ENCODE results near the gene IFNAR2. TPM values are rescaled to one million over a fixed set of nuclear protein-coding genes. Genes with fewer than 3 reads are reported as not detected.
"Not testable (repeated sequence)": the region's sequence is repeated elsewhere in the genome, so short reads cannot be mapped to it uniquely, and the experiment has no call there.

Gene IFNAR2
- total and polyA plus RNA-seq, 4 donors: 11.3 to 29.5 (median 27.1) TPM

- H3K27me3 ChIP-seq (ENCODE audit: control insufficient read depth, insufficient read depth, low read length): no peaks in the 10 kb centered on the region
- H3K9me3 ChIP-seq (ENCODE audit: control insufficient read depth, insufficient read depth, low read length): no peaks in the 10 kb centered on the region
- no peak for DNase-seq (ENCODE audit: low read depth in 4 of 6, low spot score in 6 of 6)
- H3K4me3 ChIP-seq (ENCODE audit: low read depth, low read length): no peak overlapping the region
- peaks cover 47% of the 10 kb centered on the region for H3K36me3 ChIP-seq (ENCODE audit: control insufficient read depth, insufficient read depth, low read length)
- H3K4me1 ChIP-seq (ENCODE audit: control insufficient read depth, insufficient read depth, low read length): no peaks in the 10 kb centered on the region
- H3K27ac ChIP-seq (ENCODE audit: low read depth, low read length): no peak overlapping the region
- WGBS (ENCODE audit: insufficient coverage): 96% methylated on average over 2 of the region's 7 CpGs
Observed at GRCh38 chr21:33246963-33247362, 17.2 kb downstream of the IFNAR2 start.

DNA sequence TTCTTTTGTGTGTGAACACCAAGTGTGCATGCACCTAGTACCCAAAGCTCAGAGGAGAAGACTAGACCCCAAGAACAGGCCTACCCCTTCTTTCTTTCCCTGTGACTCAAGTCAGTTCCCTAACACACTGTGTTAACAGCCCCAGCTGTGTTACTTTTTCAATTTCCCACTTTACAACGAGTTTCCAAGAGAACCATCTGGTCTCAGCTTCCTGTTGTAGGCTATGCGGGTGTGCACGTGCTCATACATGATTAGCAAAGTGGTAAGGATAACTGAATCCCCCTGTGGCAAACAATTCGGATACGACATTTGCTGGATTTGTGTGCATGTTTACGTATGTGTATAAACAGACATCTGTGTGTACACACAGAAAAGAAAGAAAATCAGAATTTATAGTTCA is 17.9 kb downstream of the IFNAR2 start:
- 54% methylated on average over 3 of the region's 6 CpGs for WGBS (ENCODE audit: insufficient coverage)
- H3K27me3 ChIP-seq (ENCODE audit: control insufficient read depth, insufficient read depth, low read length): no peaks in the 10 kb centered on the region
- H3K36me3 ChIP-seq (ENCODE audit: control insufficient read depth, insufficient read depth, low read length): peaks cover 47% of the 10 kb centered on the region
- no peaks in the 10 kb centered on the region for H3K4me1 ChIP-seq (ENCODE audit: control insufficient read depth, insufficient read depth, low read length)
- peak in 2 of 6 donors; percentile 10 to 56 for DNase-seq (ENCODE audit: low read depth in 4 of 6, low spot score in 6 of 6)
- H3K9me3 ChIP-seq (ENCODE audit: control insufficient read depth, insufficient read depth, low read length): no peaks in the 10 kb centered on the region
- no peak overlapping the region for H3K27ac ChIP-seq (ENCODE audit: low read depth, low read length)
- no peak overlapping the region for H3K4me3 ChIP-seq (ENCODE audit: low read depth, low read length)

DNA sequence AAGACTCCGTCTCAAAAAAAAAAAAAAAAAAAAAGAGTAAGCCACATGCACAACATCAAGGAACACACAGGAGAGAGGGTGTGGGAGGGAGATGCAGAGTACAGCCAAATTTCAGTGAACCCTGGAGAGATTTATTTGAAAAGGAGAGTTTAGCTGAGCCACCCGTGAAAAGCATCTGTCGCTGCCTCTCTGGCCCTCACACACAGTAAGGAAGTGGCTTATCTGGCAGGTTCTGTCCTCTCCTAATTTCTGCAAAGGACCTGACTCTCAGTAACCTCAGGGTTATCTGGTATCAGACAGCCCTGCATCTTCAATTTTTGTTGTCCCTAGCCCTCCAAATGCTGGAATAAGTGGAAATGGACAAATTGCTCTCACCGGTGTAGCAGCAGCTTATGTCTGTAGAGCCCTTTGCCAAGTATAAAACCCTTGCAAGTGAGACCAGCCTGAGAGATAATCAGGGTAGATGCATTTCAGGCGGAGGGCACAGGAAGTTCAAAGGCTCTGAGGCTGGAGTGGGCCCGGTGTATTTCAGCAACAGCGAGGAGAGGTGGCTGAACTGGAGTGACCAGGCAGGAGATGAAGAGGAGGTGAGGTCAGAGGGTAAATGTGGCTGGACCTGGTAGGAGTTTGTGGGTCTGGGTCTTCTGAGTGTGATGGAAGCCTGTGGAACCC is 19.7 kb downstream of the IFNAR2 start:
- Histone ChIP-seq H3K36me3 (ENCODE audit: control insufficient read depth, insufficient read depth, low read length) (peaks cover 46% of the 10 kb centered on the region), H3K4me3 (ENCODE audit: low read depth, low read length) (no peak overlapping the region)
- WGBS (ENCODE audit: insufficient coverage): 94% methylated on average over 5 of the region's 7 CpGs

GRCh38 chr21:33251119-33251518 is 21.4 kb downstream of the IFNAR2 start:
- no peak for DNase-seq (ENCODE audit: low read depth in 4 of 6, low spot score in 6 of 6)
- peaks cover 41% of the 10 kb centered on the region for H3K36me3 ChIP-seq (ENCODE audit: control insufficient read depth, insufficient read depth, low read length)
- H3K4me3 ChIP-seq (ENCODE audit: low read depth, low read length): no peak overlapping the region
- no peaks in the 10 kb centered on the region for H3K4me1 ChIP-seq (ENCODE audit: control insufficient read depth, insufficient read depth, low read length)
- WGBS (ENCODE audit: insufficient coverage): 86% methylated on average over 2 of the region's 2 CpGs
- no peaks in the 10 kb centered on the region for H3K27me3 ChIP-seq (ENCODE audit: control insufficient read depth, insufficient read depth, low read length)
- no peaks in the 10 kb centered on the region for H3K9me3 ChIP-seq (ENCODE audit: control insufficient read depth, insufficient read depth, low read length)
- H3K27ac ChIP-seq (ENCODE audit: low read depth, low read length): no peak overlapping the region

More for the DNA sequence above, 19.7 kb downstream of the IFNAR2 start:
- Histone ChIP-seq H3K27me3 (ENCODE audit: control insufficient read depth, insufficient read depth, low read length) (no peaks in the 10 kb centered on the region), H3K27ac (ENCODE audit: low read depth, low read length) (no peak overlapping the region), H3K9me3 (ENCODE audit: control insufficient read depth, insufficient read depth, low read length) (no peaks in the 10 kb centered on the region), H3K4me1 (ENCODE audit: control insufficient read depth, insufficient read depth, low read length) (no peaks in the 10 kb centered on the region)
- no peak for DNase-seq (ENCODE audit: low read depth in 4 of 6, low spot score in 6 of 6)

GRCh38 chr21:33253382-33253781 is 23.6 kb downstream of the IFNAR2 start:
- not testable (repeated sequence) for H3K9me3 ChIP-seq (ENCODE audit: control insufficient read depth, insufficient read depth, low read length); DNase-seq (ENCODE audit: low read depth in 4 of 6, low spot score in 6 of 6); H3K27ac ChIP-seq (ENCODE audit: low read depth, low read length); H3K27me3 ChIP-seq (ENCODE audit: control insufficient read depth, insufficient read depth, low read length); H3K4me1 ChIP-seq (ENCODE audit: control insufficient read depth, insufficient read depth, low read length); H3K4me3 ChIP-seq (ENCODE audit: low read depth, low read length)
- 50% methylated on average over 1 of the region's 6 CpGs for WGBS (ENCODE audit: insufficient coverage)
- peaks cover 43% of the 10 kb centered on the region for H3K36me3 ChIP-seq (ENCODE audit: control insufficient read depth, insufficient read depth, low read length)

DNA sequence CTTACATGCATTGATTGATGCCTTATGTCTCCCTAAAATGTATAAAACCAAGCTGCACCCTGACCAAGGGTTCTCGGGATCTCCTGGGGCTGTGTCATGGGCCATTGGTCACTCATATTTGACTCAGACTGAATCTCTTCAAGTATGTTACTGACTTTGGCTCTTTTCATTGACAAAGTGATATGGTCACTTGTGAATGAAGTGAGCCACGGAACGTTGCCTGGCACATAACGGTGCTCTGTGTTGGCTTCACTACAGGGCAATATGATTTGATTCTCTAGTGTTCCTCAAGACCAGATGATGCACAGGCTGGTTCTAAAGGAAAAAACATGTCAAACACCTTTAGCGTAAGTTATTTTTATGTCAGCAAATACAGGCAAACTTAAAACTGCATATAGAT is 25.0 kb downstream of the IFNAR2 start:
- H3K36me3 ChIP-seq (ENCODE audit: control insufficient read depth, insufficient read depth, low read length): peaks cover 33% of the 10 kb centered on the region
- no peak for DNase-seq (ENCODE audit: low read depth in 4 of 6, low spot score in 6 of 6)
- no peaks in the 10 kb centered on the region for H3K27me3 ChIP-seq (ENCODE audit: control insufficient read depth, insufficient read depth, low read length)
- no peaks in the 10 kb centered on the region for H3K4me1 ChIP-seq (ENCODE audit: control insufficient read depth, insufficient read depth, low read length)
- WGBS (ENCODE audit: insufficient coverage): 85% methylated on average over 4 of the region's 5 CpGs
- no peaks in the 10 kb centered on the region for H3K9me3 ChIP-seq (ENCODE audit: control insufficient read depth, insufficient read depth, low read length)
- H3K4me3 ChIP-seq (ENCODE audit: low read depth, low read length): no peak overlapping the region
- H3K27ac ChIP-seq (ENCODE audit: low read depth, low read length): no peak overlapping the region

DNA sequence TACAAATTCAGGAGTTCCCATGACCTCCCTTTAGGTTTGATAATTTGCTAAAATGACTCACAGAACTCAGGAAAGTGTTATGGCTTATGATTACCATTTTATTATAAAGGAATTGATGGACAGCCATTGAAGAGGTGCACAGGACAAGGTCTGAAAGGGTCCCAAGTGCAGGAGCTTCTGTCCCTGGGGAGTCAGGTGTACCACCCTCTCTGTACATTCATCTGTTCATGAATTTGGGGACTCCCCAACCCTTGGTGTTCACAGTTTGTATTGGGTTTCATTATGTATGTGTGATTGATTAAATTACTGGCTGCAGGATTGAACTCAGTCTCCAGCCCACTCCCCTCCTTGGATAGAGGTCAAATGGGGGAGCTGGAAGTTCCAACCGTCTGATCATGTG is 25.7 kb downstream of the IFNAR2 start:
- H3K27me3 ChIP-seq (ENCODE audit: control insufficient read depth, insufficient read depth, low read length): no peaks in the 10 kb centered on the region
- WGBS (ENCODE audit: insufficient coverage): 71% methylated on average over 1 of the region's 1 CpG
- no peaks in the 10 kb centered on the region for H3K4me1 ChIP-seq (ENCODE audit: control insufficient read depth, insufficient read depth, low read length)
- no peaks in the 10 kb centered on the region for H3K9me3 ChIP-seq (ENCODE audit: control insufficient read depth, insufficient read depth, low read length)
- no peak overlapping the region for H3K27ac ChIP-seq (ENCODE audit: low read depth, low read length)
- peaks cover 30% of the 10 kb centered on the region for H3K36me3 ChIP-seq (ENCODE audit: control insufficient read depth, insufficient read depth, low read length)
- H3K4me3 ChIP-seq (ENCODE audit: low read depth, low read length): no peak overlapping the region
- no peak for DNase-seq (ENCODE audit: low read depth in 4 of 6, low spot score in 6 of 6)

DNA sequence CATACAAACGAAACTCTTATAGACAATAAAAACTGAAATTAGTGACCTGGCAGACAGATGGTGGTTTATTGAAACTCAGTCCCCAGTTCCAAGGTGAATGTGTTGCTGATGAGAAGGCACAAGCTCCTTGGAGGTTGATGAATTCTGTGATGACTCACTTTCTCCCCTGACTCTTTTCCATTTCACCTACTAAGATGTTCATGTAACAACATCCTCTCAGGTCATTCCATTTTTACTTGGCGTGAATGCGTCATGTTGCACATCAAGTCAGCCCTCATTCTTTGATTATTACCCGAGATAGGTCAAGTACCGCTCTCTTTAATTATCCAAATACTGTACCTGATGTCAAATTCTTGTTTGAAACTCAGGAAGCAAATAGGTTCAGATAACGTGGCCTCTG is 26.3 kb downstream of the IFNAR2 start:
- Histone ChIP-seq H3K27ac (ENCODE audit: low read depth, low read length) (no peak overlapping the region), H3K36me3 (ENCODE audit: control insufficient read depth, insufficient read depth, low read length) (peaks cover 24% of the 10 kb centered on the region), H3K27me3 (ENCODE audit: control insufficient read depth, insufficient read depth, low read length) (no peaks in the 10 kb centered on the region), H3K9me3 (ENCODE audit: control insufficient read depth, insufficient read depth, low read length) (no peaks in the 10 kb centered on the region), H3K4me1 (ENCODE audit: control insufficient read depth, insufficient read depth, low read length) (no peaks in the 10 kb centered on the region), H3K4me3 (ENCODE audit: low read depth, low read length) (no peak overlapping the region)
- 97% methylated on average over 4 of the region's 6 CpGs for WGBS (ENCODE audit: insufficient coverage)
- DNase-seq (ENCODE audit: low read depth in 4 of 6, low spot score in 6 of 6): no peak

- Histone ChIP-seq H3K4me3 (ENCODE audit: low read depth, low read length) (no peak overlapping the region), H3K9me3 (ENCODE audit: control insufficient read depth, insufficient read depth, low read length) (no peaks in the 10 kb centered on the region), H3K27me3 (ENCODE audit: control insufficient read depth, insufficient read depth, low read length) (no peaks in the 10 kb centered on the region), H3K36me3 (ENCODE audit: control insufficient read depth, insufficient read depth, low read length) (peaks cover 21% of the 10 kb centered on the region), H3K4me1 (ENCODE audit: control insufficient read depth, insufficient read depth, low read length) (no peaks in the 10 kb centered on the region), H3K27ac (ENCODE audit: low read depth, low read length) (no peak overlapping the region)
- no peak for DNase-seq (ENCODE audit: low read depth in 4 of 6, low spot score in 6 of 6)
- WGBS (ENCODE audit: insufficient coverage): 95% methylated on average over 16 of the region's 18 CpGs
Observed at GRCh38 chr21:33257094-33257803, 27.5 kb downstream of the IFNAR2 start.

- 96% methylated on average over 9 of the region's 9 CpGs for WGBS (ENCODE audit: insufficient coverage)
- H3K4me3 ChIP-seq (ENCODE audit: low read depth, low read length): no peak overlapping the region
- peaks cover 25% of the 10 kb centered on the region for H3K36me3 ChIP-seq (ENCODE audit: control insufficient read depth, insufficient read depth, low read length)
- H3K27me3 ChIP-seq (ENCODE audit: control insufficient read depth, insufficient read depth, low read length): no peaks in the 10 kb centered on the region
- H3K4me1 ChIP-seq (ENCODE audit: control insufficient read depth, insufficient read depth, low read length): no peaks in the 10 kb centered on the region
- H3K27ac ChIP-seq (ENCODE audit: low read depth, low read length): no peak overlapping the region
- no peak for DNase-seq (ENCODE audit: low read depth in 4 of 6, low spot score in 6 of 6)
- no peaks in the 10 kb centered on the region for H3K9me3 ChIP-seq (ENCODE audit: control insufficient read depth, insufficient read depth, low read length)
Observed at GRCh38 chr21:33258475-33258874, 28.7 kb downstream of the IFNAR2 start.

Data from spinal cord (tissue), 10 donors.